CD14-positive monocyte (primary cell): ENCODE data around the gene TNFAIP1. TPM values are rescaled to one million over a fixed set of nuclear protein-coding genes. Genes with fewer than 3 reads are reported as not detected.
A peak's percentile ranks its signal among the peaks of the same experiment; 100 is the strongest.

Experiments used
- DNase-seq, 3 donors: peaks; one replicate each; pipeline ENCODE4 v3.0.0-alpha.2; 2011 to 2022
- H2AFZ ChIP-seq: 2 replicates; pipeline ENCODE4 v1.6.0; 2012; ENCODE audit warnings: mild to moderate bottlenecking, low read depth, low read length, inconsistent platforms; ENCODE audit not compliant: insufficient read depth, poor library complexity, severe bottlenecking
- H3K27ac ChIP-seq, 2 donors: 1 replicate in 1 of 2; 2 replicates in 1 of 2; pipeline ENCODE4 v1.5.1; 2012 to 2013; ENCODE audit warnings: low read length in 2 of 2, control low read depth in 1 of 2, inconsistent platforms in 1 of 2, low read depth in 1 of 2, mild to moderate bottlenecking in 1 of 2
- H3K27me3 ChIP-seq, 2 donors: one replicate each; pipeline versions ENCODE4 v1.6.0 to v1.6.1; 2011 to 2013; ENCODE audit warnings: low read length in 2 of 2; ENCODE audit not compliant: control insufficient read depth in 2 of 2, insufficient read depth in 2 of 2
- H3K36me3 ChIP-seq, 2 donors: replicated peaks in 1 of 2; 1 replicate in 1 of 2; 2 replicates in 1 of 2; pipeline versions ENCODE4 v1.5.1 to v1.6.1; 2012 to 2013; ENCODE audit warnings: low read length in 2 of 2, control low read depth in 1 of 2, inconsistent platforms in 1 of 2, mild to moderate bottlenecking in 1 of 2; ENCODE audit not compliant: insufficient read depth in 2 of 2, control insufficient read depth in 1 of 2
- H3K4me1 ChIP-seq, 2 donors: 1 replicate in 1 of 2; 2 replicates in 1 of 2; pipeline versions ENCODE4 v1.5.1 to v1.6.1; 2012 to 2013; ENCODE audit warnings: low read length in 2 of 2, control low read depth in 1 of 2, inconsistent platforms in 1 of 2, mild to moderate bottlenecking in 1 of 2, moderate library complexity in 1 of 2; ENCODE audit not compliant: insufficient read depth in 2 of 2, control insufficient read depth in 1 of 2
- H3K4me2 ChIP-seq: replicated peaks from 2 replicates; pipeline ENCODE3; 2012; ENCODE audit warnings: low read length, moderate library complexity, mild to moderate bottlenecking; ENCODE audit not compliant: poor library complexity, severe bottlenecking; ENCODE audit errors: extremely low read depth
- H3K4me3 ChIP-seq, 3 experiments: fragments of 200-600 bp in 1 of 3; sonication (generic) in 1 of 3; replicated peaks in 1 of 3; 1 replicate in 2 of 3; 2 replicates in 1 of 3; pipeline ENCODE4 v1.5.1; 2011 to 2013; ENCODE audit warnings: low read length in 3 of 3, mild to moderate bottlenecking in 3 of 3, control low read depth in 2 of 3, low read depth in 2 of 3, inconsistent platforms in 1 of 3, moderate library complexity in 1 of 3
- H3K79me2 ChIP-seq: 2 replicates; pipeline ENCODE4 v1.6.0; 2012; ENCODE audit warnings: mild to moderate bottlenecking, control low read depth, inconsistent platforms, low read length, moderate library complexity; ENCODE audit not compliant: insufficient read depth
- H3K9ac ChIP-seq: 2 replicates; pipeline ENCODE4 v1.6.0; 2017; ENCODE audit warnings: low read length, mild to moderate bottlenecking; ENCODE audit not compliant: insufficient read depth, poor library complexity, severe bottlenecking
- H3K9me3 ChIP-seq, 2 donors: replicated peaks in 1 of 2; 1 replicate in 1 of 2; 2 replicates in 1 of 2; pipeline versions ENCODE4 v1.5.1 to v1.6.1; 2012 to 2013; ENCODE audit warnings: low read length in 2 of 2, control low read depth in 1 of 2; ENCODE audit not compliant: control insufficient read depth in 1 of 2, insufficient read depth in 1 of 2
- H4K20me1 ChIP-seq: 2 replicates; pipeline ENCODE4 v1.6.0; 2012; ENCODE audit warnings: mild to moderate bottlenecking, low read length, control low read depth, moderate library complexity; ENCODE audit not compliant: insufficient read depth
- H3K27ac Mint-ChIP-seq, 7 donors: one replicate each; pipeline ENCODE4 v1.8.0; 2020; ENCODE audit warnings: mild to moderate bottlenecking in 7 of 7, mixed read lengths in 7 of 7, moderate library complexity in 6 of 7, inconsistent platforms in 2 of 7
- H3K27me3 Mint-ChIP-seq, 3 donors: one replicate each; pipeline ENCODE4 v1.8.0; 2021 to 2022; ENCODE audit warnings: low read depth in 3 of 3, mild to moderate bottlenecking in 3 of 3, mixed read lengths in 3 of 3, moderate library complexity in 3 of 3, inconsistent platforms in 1 of 3
- H3K36me3 Mint-ChIP-seq, 2 donors: one replicate each; pipeline ENCODE4 v1.8.0; 2020; ENCODE audit warnings: mixed read lengths in 2 of 2, inconsistent platforms in 1 of 2, mild to moderate bottlenecking in 1 of 2
- H3K4me1 Mint-ChIP-seq: one replicate; pipeline ENCODE4 v1.8.0; 2020; ENCODE audit warnings: mild to moderate bottlenecking, mixed read lengths
- H3K4me3 Mint-ChIP-seq, 2 donors: one replicate each; pipeline ENCODE4 v1.8.0; 2020; ENCODE audit warnings: mild to moderate bottlenecking in 2 of 2, mixed read lengths in 2 of 2, moderate library complexity in 1 of 2
- H3K9me3 Mint-ChIP-seq, 7 donors: one replicate each; pipeline ENCODE4 v1.8.0; 2020 to 2022; ENCODE audit warnings: mixed read lengths in 7 of 7, mild to moderate bottlenecking in 6 of 7, moderate library complexity in 6 of 7, inconsistent platforms in 2 of 7
- CTCF ChIP-seq: fragments of 200-600 bp; IDR thresholded peaks from one replicate; pipeline ENCODE4 v1.8.0; 2022; ENCODE audit warnings: antibody characterized with exemption, mild to moderate bottlenecking
- WGBS: methylation state at CpG from one replicate; pipeline ENCODE4 v1.1.5; 2013; ENCODE audit warnings: missing lambda C conversion rate; ENCODE audit not compliant: insufficient coverage; 5-methylcytosine and 5-hydroxymethylcytosine counted together
- intact Hi-C, 2 donors: fragments of 100-400 bp; cut with micrococcal nuclease; formaldehyde crosslinking; loops; one replicate each; pipeline versions ENCODE4 v1.15.0 to v1.15.1; 2023
- polyA plus RNA-seq, 3 donors: library from polyadenylated mRNA; depleted of rRNA in 1 of 3; unstranded in 2 of 3; stranded (reverse) in 1 of 3; fragments of 300-500 nt in 2 of 3; fragments of >200 nt in 1 of 3; fragmentation: Illumina TruSeq in 2 of 3; gene quantifications; 1 replicate in 2 of 3; 2 replicates in 1 of 3; pipeline ENCODE4 v1.2.3, GENCODE V29; 2012 to 2021

TNFAIP1 gene
- polyA plus RNA-seq, 3 donors = 7.2 to 9.5 (median 9.4) TPM

- H3K27me3 ChIP-seq = no peaks in the 10 kb centered on the region
- H3K4me1 ChIP-seq = peaks cover 17 to 20% of the 10 kb centered on the region in 2 donors
- no peak overlapping the region for H3K4me2 ChIP-seq
- no peak overlapping the region for H3K9ac ChIP-seq
- H3K4me3 ChIP-seq = no peak overlapping the region
- TF ChIP-seq CTCF = no peak
- H3K9me3 Mint-ChIP-seq = no peaks in the 10 kb centered on the region
- no peaks in the 10 kb centered on the region for H3K27me3 Mint-ChIP-seq
- no peaks in the 10 kb centered on the region for H4K20me1 ChIP-seq
- DNase-seq = no peak
- H3K9me3 ChIP-seq = no peaks in the 10 kb centered on the region
- H3K79me2 ChIP-seq = peaks cover 20% of the 10 kb centered on the region
- H3K4me3 Mint-ChIP-seq = no peak overlapping the region
- peaks cover 39 to 53% of the 10 kb centered on the region in 2 donors for H3K36me3 Mint-ChIP-seq
- peaks cover 18% of the 10 kb centered on the region for H3K4me1 Mint-ChIP-seq
- H3K27ac ChIP-seq = peak overlapping the region in 1 of 2 donors; percentile 8
- WGBS = 100% methylated on average over 6 of the region's 7 CpGs
- no peak overlapping the region for H2AFZ ChIP-seq
- H3K36me3 ChIP-seq = peaks cover 32 to 53% of the 10 kb centered on the region in 2 donors
- no peak overlapping the region for H3K27ac Mint-ChIP-seq
- intact Hi-C loops = no loop called here
These were observed 9.4 kb upstream of the TNFAIP1 start for GRCh38 chr17:28326114-28326513.

- Histone ChIP-seq H3K27me3 (no peaks in the 10 kb centered on the region), H4K20me1 (no peaks in the 10 kb centered on the region), H3K79me2 (peaks cover 25% of the 10 kb centered on the region), H3K9ac (no peak overlapping the region), H2AFZ (no peak overlapping the region), H3K27ac (no peak overlapping the region), H3K4me1 (peaks cover 17 to 20% of the 10 kb centered on the region in 2 donors), H3K4me2 (no peak overlapping the region), H3K4me3 (no peak overlapping the region), H3K36me3 (peaks cover 42 to 63% of the 10 kb centered on the region in 2 donors), H3K9me3 (no peaks in the 10 kb centered on the region)
- intact Hi-C loops = no loop called here
- Mint-ChIP-seq H3K27ac (peak overlapping the region in 1 of 7 donors; percentile 32), H3K36me3 (peaks cover 49 to 63% of the 10 kb centered on the region in 2 donors), H3K27me3 (no peaks in the 10 kb centered on the region), H3K4me1 (peaks cover 18% of the 10 kb centered on the region), H3K9me3 (no peaks in the 10 kb centered on the region), H3K4me3 (no peak overlapping the region)
- no peak for DNase-seq
- TF ChIP-seq CTCF = no peak
- no CpG with 5 or more reads among the region's 9 CpGs for WGBS
These were observed 8.4 kb upstream of the TNFAIP1 start for GRCh38 chr17:28327031-28327607.
